Heart left ventricle (tissue), 16 donors: Measurements from ENCODE around the gene RCC2. TPM values are rescaled to one million over a fixed set of nuclear protein-coding genes. Genes with fewer than 3 reads are reported as not detected.

Experiments used
- ATAC-seq, 4 donors: fragments of 200-7000 bp; cut with Tn5 transposase; one replicate each; pipeline ENCODE4 v1.9.1; 2020 to 2022; ENCODE audit warnings: moderate library complexity in 4 of 4, mild to moderate bottlenecking in 3 of 4, moderate number of reproducible peaks in 1 of 4
- DNase-seq, 5 donors: peaks; one replicate each; pipeline ENCODE4 v3.0.0-alpha.2; 2020
- H3K27ac ChIP-seq, 12 donors: fragments of 200-600 bp; sonication (generic) in 4 of 12; one replicate each; pipeline versions ENCODE4 v1.5.0 to v1.8.0; 2016 to 2022; ENCODE audit warnings: mild to moderate bottlenecking in 2 of 12
- H3K27me3 ChIP-seq, 9 donors: fragments of 200-600 bp; sonication (generic) in 2 of 9; one replicate each; pipeline versions ENCODE4 v1.5.1 to v1.8.0; 2016 to 2022; ENCODE audit warnings: mild to moderate bottlenecking in 3 of 9
- H3K36me3 ChIP-seq, 9 donors: fragments of 200-600 bp; sonication (generic) in 2 of 9; one replicate each; pipeline versions ENCODE4 v1.5.0 to v1.8.0; 2018 to 2022; ENCODE audit warnings: mild to moderate bottlenecking in 2 of 9
- H3K4me1 ChIP-seq, 12 donors: fragments of 200-600 bp; sonication (generic) in 4 of 12; one replicate each; pipeline versions ENCODE4 v1.5.0 to v1.8.0; 2016 to 2022; ENCODE audit warnings: mild to moderate bottlenecking in 3 of 12
- H3K4me3 ChIP-seq, 12 donors: fragments of 200-600 bp; sonication (generic) in 4 of 12; one replicate each; pipeline versions ENCODE4 v1.5.0 to v1.8.0; 2017 to 2022; ENCODE audit warnings: mild to moderate bottlenecking in 9 of 12, moderate library complexity in 4 of 12
- H3K9me3 ChIP-seq, 12 donors: fragments of 200-600 bp; sonication (generic) in 4 of 12; one replicate each; pipeline versions ENCODE4 v1.5.0 to v1.8.0; 2016 to 2022; ENCODE audit warnings: mild to moderate bottlenecking in 1 of 12
- CTCF ChIP-seq, 12 donors: fragments of 200-600 bp; sonication (generic) in 4 of 12; IDR thresholded peaks; one replicate each; pipeline versions ENCODE4 v1.5.0 to v1.8.0; 2018 to 2022; ENCODE audit warnings: antibody characterized with exemption in 12 of 12, mild to moderate bottlenecking in 5 of 12
- POLR2A ChIP-seq, 2 donors: fragments of 450-650 bp; IDR thresholded peaks; one replicate each; pipeline ENCODE4 v1.6.1; 2017; ENCODE audit warnings: antibody characterized with exemption in 2 of 2, mild to moderate bottlenecking in 2 of 2, moderate library complexity in 2 of 2
- WGBS, 4 donors: extraction: QIAGEN DNeasy Blood & Tissue Kit in 2 of 4; methylation state at CpG; one replicate each; pipeline versions ENCODE4 v1.1.5 to v1.1.7; 2013 to 2018; 5-methylcytosine and 5-hydroxymethylcytosine counted together
- intact Hi-C, 10 donors: fragments of 100-400 bp; cut with DNase I; formaldehyde crosslinking; loops; one replicate each; pipeline versions ENCODE4 v1.11.1 to v1.14.2; 2022
- polyA plus RNA-seq, 2 donors: library from polyadenylated mRNA; stranded (reverse); fragments of 200-250 nt; gene quantifications; one replicate each; pipeline ENCODE4 v1.2.3, GENCODE V29; 2013
- total RNA-seq, 9 donors: library from RNA; depleted of rRNA in 2 of 9; stranded (reverse); fragments of >200 nt in 2 of 9; fragmentation: NEBNext Ultra II Directional in 3 of 9; extraction: Animal tissue kit (Norgen Biotek cat#: 25700) in 3 of 9; gene quantifications; one replicate each; pipeline versions ENCODE4 v1.1.0 to v1.2.4, GENCODE V29; 2016 to 2023
- donor health status: ischemic (EF 13 %, LVEDD 7.1; RV severe dilation, severe dysfunction).
- donor health status: healthy with polysubstance abuse.
- donor health status: DM: no; HTN: yes; CAD: no.
- donor health status: DM: no; HTN: no; CAD: no.
- donor health status: ischemic (EF 25% LVEDD 6.9; RV normal size, moderate dysfunction).
- donor health status: ischemic (EF 25% LVEDD 5.7; RV mildly dilated, moderate dysfunction).
- donor health status: healthy.
- donor health status: DM: yes; HTN: yes; CAD: no.
- donor health status: ischemic (EF 35%, LVEDD 5.7; RV mildly dilated, moderate dysfunction).
- donor health status: nonischemic (EF 11% LVEDD 7.7; RV severe dilation, severe dysfunction).
- donor health status: DM: yes; HTN: yes; CAD: no.
- donor health status: PGD.
- donor health status: ischemic (EF 29% LVEDD 5.4; RV normal size, mild dysfunction).
- donor health status: nonischemic (EF 23%, LVEDD 6.1; RV moderate dilation, normal function).

RCC2 gene
- total and polyA plus RNA-seq, 11 donors, result 6.1 to 39.1 (median 14.3) TPM

GRCh38 chr1:17433261-17433660, 6.2 kb downstream of the RCC2 start:
- ATAC-seq, result no peak
- WGBS, 4 donors, result 89 to 95% (median 93%) methylated on average over 13 of the region's 13 CpGs
- peaks cover 0 to 45% (median 11%) of the 10 kb centered on the region in 9 donors for H3K36me3 ChIP-seq

GRCh38 chr1:17432412-17432811, 7.1 kb downstream of the RCC2 start:
- Histone ChIP-seq H3K9me3 (no peaks in the 10 kb centered on the region), H3K36me3 (peaks cover 0 to 53% (median 20%) of the 10 kb centered on the region in 9 donors), H3K4me3 (no peak overlapping the region), H3K4me1 (peaks cover 0 to 55% (median 9%) of the 10 kb centered on the region in 12 donors), H3K27me3 (no peaks in the 10 kb centered on the region), H3K27ac (peak overlapping the region in 1 of 12 donors; percentile 67)
- DNase-seq (peak in 1 of 5 donors; percentile 19), ATAC-seq (no peak)
- TF ChIP-seq CTCF (IDR thresholded peaks at IDR 0.05) (no peak), POLR2A (IDR thresholded peaks at IDR 0.05) (no peak)
- WGBS, 4 donors, result 87 to 100% (median 98%) methylated on average over 3 of the region's 3 CpGs
- intact Hi-C loops, result no loop called here

More at GRCh38 chr1:17433261-17433660, 6.2 kb downstream of the RCC2 start:
- TF ChIP-seq POLR2A (IDR thresholded peaks at IDR 0.05) (no peak), CTCF (IDR thresholded peaks at IDR 0.05) (no peak)
- peak in 1 of 5 donors; percentile 52 for DNase-seq
- no peak overlapping the region for H3K27ac ChIP-seq
- no peak overlapping the region for H3K4me3 ChIP-seq
- H3K4me1 ChIP-seq, result peaks cover 0 to 55% (median 9%) of the 10 kb centered on the region in 12 donors
- no peaks in the 10 kb centered on the region for H3K27me3 ChIP-seq
- intact Hi-C loops, result no loop called here
- H3K9me3 ChIP-seq, result no peaks in the 10 kb centered on the region

- ATAC-seq (no peak), DNase-seq (no peak)
- Histone ChIP-seq H3K4me3 (no peak overlapping the region), H3K36me3 (peaks cover 0 to 74% (median 45%) of the 10 kb centered on the region in 9 donors), H3K27ac (no peak overlapping the region), H3K9me3 (no peaks in the 10 kb centered on the region), H3K27me3 (no peaks in the 10 kb centered on the region), H3K4me1 (peaks cover 0 to 35% (median 3%) of the 10 kb centered on the region in 12 donors)
- intact Hi-C loops, result loop anchor here in 7 of 10 donors (10.0 kb wide), 2 partner anchors 176 to 186 kb away; no protein-coding TSS in a partner anchor
- no peak for TF ChIP-seq CTCF (IDR thresholded peaks at IDR 0.05)
- no peak for TF ChIP-seq POLR2A (IDR thresholded peaks at IDR 0.05)
- WGBS, 4 donors, result 93 to 97% (median 95%) methylated on average over 9 of the region's 9 CpGs
Observed at GRCh38 chr1:17429183-17429582, 10.3 kb downstream of the RCC2 start.

GRCh38 chr1:17427696-17428660, 11.5 kb downstream of the RCC2 start:
- TF ChIP-seq CTCF (IDR thresholded peaks at IDR 0.05), result no peak
- TF ChIP-seq POLR2A (IDR thresholded peaks at IDR 0.05), result no peak
- DNase-seq (peak in 4 of 5 donors; percentile 39 to 50 (median 44)), ATAC-seq (no peak)
- H3K9me3 ChIP-seq, result no peaks in the 10 kb centered on the region
- H3K4me3 ChIP-seq, result no peak overlapping the region
- WGBS, 4 donors, result 84 to 91% (median 86%) methylated on average over 12 to 21 of the region's 21 CpGs
- H3K36me3 ChIP-seq, result peaks cover 0 to 74% (median 45%) of the 10 kb centered on the region in 9 donors
- intact Hi-C loops, result loop anchor here in 7 of 10 donors (10.0 kb wide), 2 partner anchors 177 to 187 kb away; no protein-coding TSS in a partner anchor
- H3K4me1 ChIP-seq, result peaks cover 0 to 28% (median 12%) of the 10 kb centered on the region in 12 donors
- H3K27ac ChIP-seq, result no peak overlapping the region
- no peaks in the 10 kb centered on the region for H3K27me3 ChIP-seq
